COR-L47 (cell line): ENCODE data around the gene KCTD17.

Experiments
- DNase-seq: peaks from one replicate; lab custom pipeline; 2025; lab: John Stamatoyannopoulos, UW

KCTD17 gene

GRCh38 chr22:37079158-37079557 is 27.6 kb downstream of the KCTD17 start:
- DNase-seq: no peak

- no peak for DNase-seq
Observed at GRCh38 chr22:37079668-37080171, 28.2 kb downstream of the KCTD17 start.

GRCh38 chr22:37080438-37080837 is 28.9 kb downstream of the KCTD17 start:
- no peak for DNase-seq

DNA sequence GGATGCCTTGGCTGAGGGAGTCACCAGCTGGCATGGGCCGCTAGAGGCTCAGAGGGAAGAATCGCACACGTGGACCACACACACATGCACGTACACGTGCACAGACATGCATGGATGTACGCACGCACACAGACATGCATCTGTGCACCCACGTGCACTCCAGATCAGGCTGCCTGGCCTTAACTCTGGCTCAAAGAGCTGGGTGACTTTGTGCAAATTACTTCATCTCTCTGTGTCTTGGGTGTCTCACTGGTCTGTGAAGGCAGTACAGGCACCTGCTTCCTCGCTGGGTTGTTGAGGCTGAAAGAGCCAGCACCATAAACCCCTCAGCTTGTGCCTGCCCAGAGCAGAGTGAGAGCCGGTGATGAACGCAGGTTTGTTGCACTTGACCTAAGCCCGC is 29.3 kb downstream of the KCTD17 start:
- DNase-seq: no peak

DNA sequence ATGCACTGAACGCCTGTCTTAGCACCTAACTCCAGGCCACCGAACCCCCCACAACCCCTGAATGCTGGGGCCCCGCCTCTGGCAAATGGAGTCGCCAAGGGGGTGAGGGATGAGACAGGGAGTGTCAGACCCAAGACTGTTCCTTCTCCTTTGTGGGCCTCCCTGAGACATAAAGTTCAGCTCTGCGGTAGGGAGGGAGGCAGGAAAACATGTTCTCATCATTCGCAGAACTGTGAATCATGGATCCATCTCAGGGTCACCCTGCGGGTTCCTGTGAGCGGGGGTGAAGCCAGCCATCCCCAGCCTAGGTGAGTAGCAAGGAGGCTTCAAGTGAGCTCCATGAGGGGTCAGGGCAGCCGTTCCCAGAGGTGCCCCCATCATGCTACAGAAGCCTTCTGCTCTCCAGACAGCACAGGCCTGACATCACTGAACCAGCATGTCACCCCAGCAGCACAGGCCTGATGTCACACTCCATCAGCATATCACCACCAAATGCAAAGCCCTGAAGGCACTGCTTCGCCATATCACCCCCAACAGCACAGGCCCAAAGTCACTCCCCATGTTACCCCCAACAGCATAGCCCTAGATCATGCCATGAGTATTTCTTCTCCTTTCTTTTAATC is 30.8 kb downstream of the KCTD17 start:
- DNase-seq: no peak

DNA sequence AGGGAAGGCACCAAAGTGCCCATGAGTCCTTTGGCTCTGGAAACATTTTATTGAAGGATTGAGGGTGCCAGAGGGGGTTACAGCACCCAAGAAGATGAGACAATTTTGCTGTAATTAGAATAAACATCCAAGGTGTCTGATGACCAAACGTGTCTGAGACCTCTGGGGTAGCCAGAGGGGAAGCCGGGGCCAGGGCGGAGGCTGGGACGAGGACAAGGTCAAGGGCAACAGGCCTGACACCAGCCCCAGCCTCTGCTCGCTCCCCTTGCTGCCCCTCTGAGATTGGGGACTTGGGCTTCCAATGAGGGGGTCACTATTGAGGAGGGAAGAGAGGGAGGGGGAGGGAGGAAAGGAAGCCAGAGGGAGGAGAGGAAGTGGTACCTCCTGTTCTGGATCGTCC is 32.4 kb downstream of the KCTD17 start:
- DNase-seq: no peak

- DNase-seq: no peak
Observed at GRCh38 chr22:37084385-37084784, 32.8 kb downstream of the KCTD17 start.

DNA sequence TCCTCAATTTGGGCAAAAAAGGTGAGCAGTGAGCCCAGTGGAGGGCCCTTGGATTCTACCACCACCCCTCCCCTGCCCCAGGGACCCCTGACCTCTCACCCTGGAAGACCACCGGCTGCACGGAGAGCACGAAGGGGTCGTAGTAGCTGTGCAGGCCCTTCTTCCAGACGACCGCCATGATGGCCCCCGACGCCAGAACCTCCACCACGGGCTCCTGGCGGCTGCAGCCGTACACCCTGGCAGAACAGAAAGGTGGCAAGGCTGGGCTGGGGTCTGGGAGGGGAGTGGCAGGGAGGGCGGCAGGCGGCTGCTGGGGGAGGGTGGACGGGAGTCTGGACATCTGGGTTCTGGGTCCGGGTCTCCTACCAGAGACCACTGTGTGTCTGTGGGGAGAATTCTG is 34.6 kb downstream of the KCTD17 start:
- no peak for DNase-seq

GRCh38 chr22:37088108-37088605 is 36.6 kb downstream of the KCTD17 start:
- DNase-seq: no peak

DNA sequence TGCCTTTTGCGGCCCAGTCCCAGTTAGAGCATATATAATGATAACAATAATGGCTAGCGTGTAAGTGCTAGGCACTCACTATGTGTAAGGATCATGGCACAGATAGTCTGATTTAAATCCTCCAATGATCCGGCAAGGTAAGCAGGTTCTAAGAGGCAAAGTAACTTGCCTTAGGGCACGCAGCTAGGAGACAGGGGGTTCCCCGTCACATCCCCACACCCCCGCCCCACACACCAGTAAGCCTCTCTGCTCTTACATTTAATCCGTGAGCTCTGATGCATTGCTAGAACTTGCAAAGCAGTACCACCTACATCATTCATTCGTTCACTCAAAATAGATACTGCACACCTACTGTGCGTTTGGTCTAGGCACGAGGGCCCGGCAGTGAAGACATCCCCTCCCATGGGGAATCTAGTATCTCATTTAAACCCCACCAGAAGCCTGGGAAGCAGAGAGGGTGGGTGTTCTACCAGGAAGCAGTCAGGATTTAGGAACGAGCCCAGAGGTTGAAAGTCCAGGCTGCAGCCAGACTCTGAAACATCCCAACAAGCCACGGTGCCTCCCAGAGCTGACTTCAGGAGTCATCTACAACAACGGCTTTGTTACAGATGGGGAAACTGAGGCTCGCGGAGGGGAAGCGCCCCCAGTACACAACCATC is 37.3 kb downstream of the KCTD17 start:
- DNase-seq: no peak

DNA sequence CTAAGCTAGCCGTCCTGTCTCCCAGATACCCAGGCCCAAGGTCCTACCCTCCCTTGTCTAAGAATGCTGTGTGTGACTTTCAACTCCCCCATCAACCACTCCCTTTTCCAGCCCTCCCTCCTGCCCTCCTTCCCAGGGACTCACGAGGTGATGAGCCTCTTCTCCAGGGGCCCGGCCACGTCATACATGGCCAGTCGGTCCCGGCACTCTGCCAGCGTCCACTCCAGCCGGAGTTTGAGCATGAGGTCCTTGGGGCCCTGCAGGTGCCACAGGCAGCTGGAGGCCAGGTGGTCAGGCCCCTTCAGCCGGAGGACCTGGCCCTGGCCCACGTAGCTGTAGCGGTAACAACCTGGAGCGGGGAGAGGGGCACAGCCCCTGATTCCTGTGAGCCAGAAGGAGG is 37.9 kb downstream of the KCTD17 start:
- DNase-seq: no peak

- no peak for DNase-seq
Observed at GRCh38 chr22:37090920-37091695, 39.6 kb downstream of the KCTD17 start.

DNA sequence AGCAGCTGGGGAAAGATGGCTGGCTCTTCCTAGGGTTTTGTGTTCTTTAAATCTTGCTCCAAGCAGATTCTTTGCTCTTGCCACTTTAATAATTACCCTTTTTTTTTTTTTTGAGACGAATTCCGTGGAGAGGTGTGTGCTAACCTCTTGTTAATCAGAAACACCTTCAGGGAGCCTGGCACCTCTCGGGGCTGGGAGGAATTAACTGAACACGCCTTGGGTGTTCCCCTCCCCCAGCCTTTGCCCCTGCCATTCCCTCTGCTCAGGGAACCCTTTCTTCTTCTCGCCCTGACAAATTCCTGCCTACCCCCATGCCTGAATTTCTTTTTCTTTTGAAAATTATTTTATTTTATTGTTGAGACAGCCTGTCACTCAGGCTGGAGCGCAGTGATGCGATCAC is 40.5 kb downstream of the KCTD17 start:
- DNase-seq: no peak

GRCh38 chr22:37092997-37093396 is 41.5 kb downstream of the KCTD17 start:
- DNase-seq: no peak

DNA sequence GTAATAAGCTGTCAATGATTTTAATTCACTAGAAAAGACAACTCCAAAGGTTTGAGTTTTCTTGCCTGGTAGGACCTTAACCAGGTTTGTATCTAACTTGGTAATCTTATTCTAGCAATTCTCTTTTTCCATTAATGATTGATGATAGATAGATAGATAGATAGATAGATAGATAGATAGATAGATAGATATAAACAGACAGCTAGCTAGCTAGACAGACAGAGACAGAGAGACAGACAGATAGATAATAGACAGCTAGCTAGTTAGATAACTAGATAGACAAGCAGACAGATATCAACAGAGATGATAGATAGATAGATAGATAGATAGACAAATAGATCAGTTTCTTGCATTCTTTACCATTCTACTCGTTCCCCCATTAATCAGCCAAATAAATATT is 42.7 kb downstream of the KCTD17 start:
- no peak for DNase-seq

- DNase-seq: no peak
Observed at GRCh38 chr22:37095113-37095512, 43.6 kb downstream of the KCTD17 start.

GRCh38 chr22:37097346-37097745 is 45.8 kb downstream of the KCTD17 start:
- DNase-seq: no peak

DNA sequence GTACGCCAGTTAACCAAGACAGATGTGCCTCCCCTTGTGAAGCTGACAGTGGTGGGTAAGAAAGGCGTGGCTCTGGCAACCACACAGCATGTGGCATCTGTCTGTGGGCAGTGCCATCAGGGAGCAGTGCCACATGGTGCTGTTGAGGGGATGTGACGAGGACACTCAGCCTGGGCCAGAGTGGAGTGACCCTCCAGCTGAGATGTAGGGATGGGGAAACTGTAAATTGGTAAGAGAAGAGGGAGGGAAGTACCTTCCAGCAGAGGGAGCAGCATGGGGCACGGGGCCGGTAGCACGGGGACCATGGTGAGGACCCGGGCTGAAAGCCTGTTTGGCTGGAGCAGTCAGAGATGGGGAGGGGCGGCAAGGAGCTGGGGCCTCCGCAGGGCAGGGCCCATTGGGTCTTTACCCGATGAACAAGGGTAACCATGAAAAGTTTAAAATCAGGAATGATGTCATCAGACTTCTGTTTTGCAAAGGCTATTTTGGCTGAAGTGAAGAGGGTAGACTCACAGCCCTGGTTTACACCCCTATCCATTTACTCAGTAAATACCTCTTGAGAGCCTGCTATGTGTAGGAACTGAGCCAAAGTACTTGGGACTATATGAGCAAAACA is 47.5 kb downstream of the KCTD17 start:
- DNase-seq: no peak

DNA sequence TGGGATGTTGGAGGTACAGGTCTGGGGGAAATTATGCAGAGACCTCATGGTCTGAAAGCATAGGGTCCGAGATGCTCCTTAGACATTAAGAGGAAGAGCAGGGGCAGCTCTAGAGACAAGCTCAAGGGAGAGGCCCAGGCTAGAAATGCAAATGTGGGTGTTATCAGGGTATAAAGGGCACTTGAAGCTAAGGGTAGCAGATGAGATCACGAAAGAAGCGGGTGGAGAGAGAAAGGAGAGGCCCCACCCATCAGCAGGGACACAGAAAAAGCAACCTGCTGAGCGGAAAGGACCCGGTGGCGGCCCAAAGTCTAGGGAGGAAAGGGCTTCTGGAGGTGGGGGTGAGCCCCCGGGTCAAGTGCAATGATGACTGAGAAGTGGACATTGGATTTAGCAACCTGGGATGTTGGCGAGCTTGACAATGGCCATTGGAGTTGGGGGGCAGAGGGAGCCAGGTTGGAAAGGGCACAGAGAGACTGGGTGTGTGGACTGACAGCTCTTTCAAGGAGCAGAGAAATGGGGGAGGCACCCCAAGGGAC is 49.1 kb downstream of the KCTD17 start:
- no peak for DNase-seq

DNA sequence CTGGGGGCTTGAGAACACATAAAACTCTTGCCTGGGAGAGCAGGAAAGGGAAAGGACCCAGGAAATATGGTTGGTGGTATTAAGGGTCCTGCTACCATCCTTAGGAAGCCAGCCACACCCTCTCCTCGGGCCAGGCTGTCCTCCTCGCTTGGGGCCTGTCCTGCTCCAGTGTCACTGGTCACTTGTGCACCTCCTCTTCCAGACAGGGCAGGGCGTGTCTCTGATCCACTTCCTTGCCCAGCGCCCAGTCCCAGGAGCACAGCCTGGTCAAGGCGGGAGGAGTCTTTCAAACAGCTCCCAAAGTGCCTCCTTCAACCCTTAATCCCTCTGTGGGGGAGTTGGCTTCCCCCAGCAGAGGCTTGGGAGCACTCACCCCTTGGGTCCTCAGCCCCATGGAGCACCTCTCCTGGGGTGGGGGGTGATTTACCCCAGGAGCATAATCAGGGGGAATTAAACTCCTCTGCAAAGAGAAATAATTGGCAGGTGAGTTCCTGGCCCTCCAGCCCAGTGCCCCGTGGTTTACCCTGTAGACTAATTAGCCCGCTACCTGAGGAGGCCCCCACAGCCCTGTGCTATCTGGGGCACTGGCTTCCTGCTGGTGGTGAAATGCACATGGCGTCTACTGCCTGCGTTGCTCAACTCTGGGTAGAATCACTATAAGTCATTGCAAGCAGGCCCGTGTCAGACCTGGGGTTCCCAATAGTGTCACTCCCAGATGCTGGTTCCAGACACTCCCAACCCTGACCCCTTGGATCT is 49.9 kb downstream of the KCTD17 start:
- no peak for DNase-seq

- no peak for DNase-seq
Observed at GRCh38 chr22:37103151-37103550, 51.6 kb downstream of the KCTD17 start.
